ENCODE measurements around the gene GC.

GRCh38 chr4:71732706-71733105 is 51.2 kb downstream of the GC start:
- TF ChIP-seq, protein P1, sequence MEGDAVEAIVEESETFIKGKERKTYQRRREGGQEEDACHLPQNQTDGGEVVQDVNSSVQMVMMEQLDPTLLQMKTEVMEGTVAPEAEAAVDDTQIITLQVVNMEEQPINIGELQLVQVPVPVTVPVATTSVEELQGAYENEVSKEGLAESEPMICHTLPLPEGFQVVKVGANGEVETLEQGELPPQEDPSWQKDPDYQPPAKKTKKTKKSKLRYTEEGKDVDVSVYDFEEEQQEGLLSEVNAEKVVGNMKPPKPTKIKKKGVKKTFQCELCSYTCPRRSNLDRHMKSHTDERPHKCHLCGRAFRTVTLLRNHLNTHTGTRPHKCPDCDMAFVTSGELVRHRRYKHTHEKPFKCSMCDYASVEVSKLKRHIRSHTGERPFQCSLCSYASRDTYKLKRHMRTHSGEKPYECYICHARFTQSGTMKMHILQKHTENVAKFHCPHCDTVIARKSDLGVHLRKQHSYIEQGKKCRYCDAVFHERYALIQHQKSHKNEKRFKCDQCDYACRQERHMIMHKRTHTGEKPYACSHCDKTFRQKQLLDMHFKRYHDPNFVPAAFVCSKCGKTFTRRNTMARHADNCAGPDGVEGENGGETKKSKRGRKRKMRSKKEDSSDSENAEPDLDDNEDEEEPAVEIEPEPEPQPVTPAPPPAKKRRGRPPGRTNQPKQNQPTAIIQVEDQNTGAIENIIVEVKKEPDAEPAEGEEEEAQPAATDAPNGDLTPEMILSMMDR (IDR thresholded peaks at IDR 0.05): peak in 2 of 6 experiments; percentile 22 to 27
- TF ChIP-seq POLR2AphosphoS5 (IDR thresholded peaks at IDR 0.05): no peak
